ENCODE measurements around the gene KCNF1.

GRCh38 chr2:10932345-10933151 lies 20.8 kb downstream of the KCNF1 start:
- TF ChIP-seq CTCF (conservative IDR thresholded peaks at IDR 0.05 in 1 of 2, IDR thresholded peaks at IDR 0.05 in 1 of 2; ENCODE audit: low read depth in 1 of 2, low read length in 2 of 2) (no peak), EZH2 (IDR thresholded peaks at IDR 0.05; ENCODE audit: low read length, missing control alignments) (no peak)
